Glomerular visceral epithelial cell (primary cell): ENCODE results near the gene SNRNP35.
"Not testable (repeated sequence)": the region's sequence is repeated elsewhere in the genome, so short reads cannot be mapped to it uniquely, and the experiment has no call there.

ENCODE experiments used
- DNase-seq: peaks from one replicate; pipeline ENCODE4 v3.0.0-alpha.2; 2016; ENCODE audit errors: extremely low spot score

Gene SNRNP35

DNA sequence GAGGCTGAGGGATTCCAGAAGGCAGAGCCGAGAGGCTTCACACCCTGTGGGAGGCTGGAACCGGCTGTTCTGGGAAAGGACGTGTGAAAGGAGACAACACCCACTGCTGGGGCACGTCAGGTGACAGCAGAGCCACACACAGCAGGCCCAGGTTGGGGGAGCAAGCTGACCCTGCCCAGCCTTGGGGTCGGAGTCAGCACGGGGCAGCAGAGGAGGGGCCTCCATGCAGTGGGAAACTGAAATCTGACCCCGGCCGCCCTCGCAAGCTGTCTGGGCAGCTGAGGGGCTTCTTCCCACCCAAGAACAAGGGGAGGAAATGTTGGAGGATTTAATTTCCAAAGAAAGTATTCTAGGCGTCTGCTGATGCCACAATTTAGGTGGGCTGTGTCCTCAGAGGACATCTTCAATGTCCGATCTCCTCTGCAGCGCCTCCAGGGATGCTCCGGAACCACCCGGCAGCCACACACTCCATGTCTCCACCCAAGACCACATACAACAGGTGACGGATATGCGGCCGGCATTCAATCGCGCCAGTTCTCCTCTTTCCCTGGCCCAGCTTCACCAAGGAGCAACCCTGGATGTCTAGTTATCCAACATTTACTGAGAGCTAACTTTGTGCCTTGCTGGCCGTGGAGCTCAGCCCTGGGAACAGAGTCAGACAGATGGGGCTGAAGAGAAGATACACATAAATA lies 30.7 kb downstream of the SNRNP35 start:
- DNase-seq: no peak

DNA sequence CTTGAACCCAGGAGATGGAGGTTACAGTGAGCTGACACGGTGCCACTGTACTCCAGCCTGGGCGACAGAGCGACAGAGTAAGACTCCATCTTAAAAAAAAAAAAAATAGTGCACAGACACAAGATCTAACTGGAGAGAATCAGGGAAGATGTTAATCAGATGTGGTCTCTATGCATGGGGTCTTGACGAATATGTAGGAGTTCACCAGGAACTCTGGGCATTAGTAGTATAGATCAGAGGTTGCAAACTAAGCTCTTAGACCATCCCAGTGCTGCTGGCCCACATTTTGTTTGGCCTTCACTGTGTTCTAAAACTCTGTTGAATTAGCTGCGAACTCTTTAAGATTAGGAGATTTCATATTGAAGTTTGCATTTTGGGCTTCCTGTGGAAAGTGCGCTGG lies 31.6 kb downstream of the SNRNP35 start:
- DNase-seq: no peak

DNA sequence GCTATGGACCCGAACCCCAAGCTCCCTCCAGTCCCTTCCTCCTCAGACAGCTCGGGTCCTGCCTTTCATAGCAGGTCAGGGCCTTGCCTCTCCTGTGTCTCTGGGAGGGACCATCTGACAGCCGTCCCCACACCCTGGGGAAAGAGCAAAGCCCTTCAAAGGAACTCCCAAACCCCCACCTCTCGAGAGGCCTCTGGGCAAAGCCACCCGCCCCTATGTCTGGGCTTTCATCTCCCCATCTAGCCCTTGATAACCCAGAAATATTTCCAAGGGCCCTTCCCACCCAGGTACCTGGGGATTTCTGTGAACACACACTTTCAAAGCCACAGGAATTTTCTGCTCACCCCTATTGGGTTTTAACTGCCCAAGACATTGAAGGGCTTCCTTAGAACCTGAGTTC lies 32.1 kb downstream of the SNRNP35 start:
- DNase-seq: no peak

DNA sequence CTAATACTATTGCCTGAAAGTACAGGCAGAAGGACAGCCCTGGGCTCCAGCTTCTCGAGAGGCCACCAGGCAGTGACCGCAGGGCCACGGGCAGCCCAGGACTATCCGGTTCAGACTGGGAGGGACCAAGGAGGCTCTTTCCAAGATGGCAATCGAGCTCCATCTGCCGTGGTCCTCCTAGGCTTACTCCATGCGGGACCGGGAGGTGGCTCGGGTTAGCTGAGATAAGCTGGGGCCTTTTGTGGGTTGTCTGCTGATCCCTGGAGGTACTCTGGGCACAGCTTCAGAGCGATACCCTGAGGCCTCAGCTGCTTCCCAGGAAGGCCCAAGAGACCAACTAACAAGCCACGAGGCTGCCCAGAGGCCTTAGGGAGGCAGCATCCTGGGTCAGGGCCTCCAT lies 33.1 kb downstream of the SNRNP35 start:
- DNase-seq: no peak

DNA sequence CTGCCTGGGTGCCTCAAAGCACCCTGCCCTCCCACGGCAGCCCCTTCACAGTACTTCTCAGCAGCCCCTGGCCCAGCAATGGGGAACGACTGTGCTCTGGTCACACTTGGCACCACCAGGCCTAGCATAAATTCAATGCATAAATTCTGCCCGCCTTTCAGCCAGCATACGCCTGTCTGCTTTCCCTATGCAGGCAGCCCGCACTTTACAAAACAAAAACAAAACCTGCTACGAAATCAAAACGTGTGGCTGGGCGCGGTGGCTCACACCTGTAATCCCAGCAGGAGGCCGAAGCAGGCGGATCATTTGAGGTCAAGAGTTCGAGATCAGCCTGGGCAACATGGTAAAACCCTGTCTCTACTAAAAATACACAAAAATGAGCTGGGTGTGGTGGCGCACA lies 33.5 kb downstream of the SNRNP35 start:
- no peak for DNase-seq

DNA sequence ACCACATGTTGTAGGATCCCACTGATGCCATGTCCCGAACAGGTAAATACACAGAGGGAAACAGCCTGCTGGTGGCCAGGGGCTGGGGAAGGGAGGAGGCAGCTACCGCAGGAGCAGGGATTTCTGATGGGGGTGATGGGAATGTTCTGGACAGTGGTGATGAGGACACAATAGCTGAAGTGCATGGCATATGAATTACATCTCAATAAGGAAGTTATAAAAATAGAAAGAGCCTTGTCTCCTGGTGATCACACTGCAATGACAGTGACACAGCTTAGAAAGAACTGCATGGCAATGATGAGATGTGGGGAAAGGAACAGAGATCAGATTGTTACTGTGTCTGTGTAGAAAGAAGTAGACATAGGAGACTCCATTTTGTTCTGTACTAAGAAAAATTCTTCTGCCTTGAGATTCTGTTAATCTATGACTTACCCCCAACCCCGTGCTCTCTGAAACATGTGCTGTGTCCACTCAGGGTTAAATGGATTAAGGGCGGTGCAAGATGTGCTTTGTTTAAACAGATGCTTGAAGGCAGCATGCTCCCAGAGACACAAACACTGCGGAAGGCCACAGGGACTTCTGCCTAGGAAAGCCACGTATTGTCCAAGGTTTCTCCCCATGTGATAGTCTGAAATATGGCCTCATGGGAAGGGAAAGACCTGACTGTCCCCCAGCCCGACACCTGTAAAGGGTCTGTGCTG lies 34.5 kb downstream of the SNRNP35 start:
- not testable (repeated sequence) for DNase-seq

DNA sequence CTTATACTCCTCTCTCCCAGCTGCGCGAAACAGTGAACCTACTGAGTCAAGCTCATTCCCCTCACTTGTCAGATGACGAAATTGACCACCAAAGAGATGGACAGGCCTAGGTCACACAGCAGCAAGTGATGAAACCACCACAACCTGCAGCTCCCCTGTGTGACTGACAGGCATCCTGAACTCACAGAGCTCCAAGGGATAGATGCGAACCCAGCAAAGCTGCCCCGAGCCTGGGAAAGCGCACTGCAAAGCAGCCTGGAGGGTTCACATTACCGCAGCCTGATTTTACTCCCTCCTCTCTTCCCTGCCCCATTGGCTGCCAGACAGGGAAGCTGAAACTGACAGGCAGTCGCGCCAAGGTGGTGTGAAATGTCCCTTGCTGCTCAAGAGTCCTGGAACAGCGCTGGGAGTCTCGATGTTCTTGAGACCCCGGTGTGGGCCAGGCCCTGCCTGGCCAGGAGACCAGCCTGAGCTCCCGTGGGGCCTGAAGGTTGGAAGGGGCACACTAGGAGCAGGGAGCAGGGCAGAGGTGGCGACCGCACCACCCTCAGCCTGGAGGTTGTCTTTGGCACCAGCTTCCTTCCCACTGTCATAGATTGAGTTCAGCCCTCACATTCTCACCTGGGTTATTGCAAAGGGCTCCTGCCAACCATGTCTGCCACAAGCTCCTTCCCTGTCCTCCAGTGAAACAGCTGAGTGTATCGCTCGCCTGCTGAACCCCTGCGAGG lies 36.3 kb downstream of the SNRNP35 start:
- DNase-seq: no peak

GRCh38 chr12:123497065-123497464 lies 39.1 kb downstream of the SNRNP35 start:
- DNase-seq: no peak

- DNase-seq: no peak
Observed at GRCh38 chr12:123498126-123498825, 40.3 kb downstream of the SNRNP35 start.

DNA sequence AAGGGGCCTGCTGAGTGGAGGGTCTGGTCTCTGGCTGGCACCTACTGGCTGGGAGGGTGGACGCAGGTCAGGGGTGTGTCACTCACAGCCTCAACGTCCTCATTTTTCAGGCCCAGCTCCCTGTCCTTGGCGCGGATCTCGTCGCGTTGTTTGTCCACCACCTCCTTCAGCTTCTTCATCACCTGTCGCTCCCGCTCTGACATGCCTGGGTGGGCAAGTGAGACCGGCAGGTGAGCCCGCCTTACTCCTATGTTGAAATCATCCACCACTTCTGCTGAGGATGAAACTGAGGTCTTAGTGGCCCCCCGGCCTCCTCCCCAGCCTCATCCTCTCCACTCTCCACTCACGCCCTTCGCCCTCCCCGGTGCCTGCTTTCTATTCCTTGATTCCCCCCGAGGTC lies 41.4 kb downstream of the SNRNP35 start:
- no peak for DNase-seq

- no peak for DNase-seq
Observed at GRCh38 chr12:123502163-123502704, 44.3 kb downstream of the SNRNP35 start.

DNA sequence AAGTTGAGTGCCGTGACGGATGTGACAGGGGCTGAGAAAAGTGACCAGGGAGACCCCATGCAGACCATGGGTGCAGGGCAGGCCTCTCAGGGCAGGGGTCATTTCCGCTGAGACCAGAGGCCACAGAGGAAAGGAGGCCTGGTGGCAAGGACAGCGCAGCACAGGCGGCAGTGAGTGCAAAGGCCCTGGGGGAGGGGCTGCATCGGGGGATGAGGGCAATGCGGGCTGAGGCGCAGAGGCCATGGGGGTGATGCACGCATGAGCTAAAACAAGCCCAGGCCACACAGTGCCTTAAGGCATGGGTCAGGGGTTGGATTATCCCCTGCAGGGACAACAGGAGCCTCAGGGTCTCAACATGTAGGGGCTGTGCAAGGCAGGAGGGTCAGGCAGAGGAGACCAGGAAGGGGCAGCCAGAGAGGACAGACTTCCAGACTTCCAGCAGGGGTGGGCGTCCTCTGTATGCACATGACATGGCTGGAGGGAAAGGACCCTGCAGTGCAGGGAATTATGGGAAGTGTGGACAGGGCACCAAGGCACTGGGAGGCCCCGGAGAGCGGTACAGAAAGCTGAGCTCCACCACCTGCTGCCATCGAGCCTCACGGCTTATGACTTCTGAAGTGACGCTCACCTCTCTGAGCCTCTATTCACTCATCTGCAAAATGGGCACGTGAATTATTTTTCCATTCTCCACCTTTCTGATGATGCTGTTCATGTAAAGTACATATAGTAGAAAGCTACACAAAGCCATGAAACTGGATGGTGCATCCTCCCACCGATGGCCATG lies 48.3 kb downstream of the SNRNP35 start:
- no peak for DNase-seq

DNA sequence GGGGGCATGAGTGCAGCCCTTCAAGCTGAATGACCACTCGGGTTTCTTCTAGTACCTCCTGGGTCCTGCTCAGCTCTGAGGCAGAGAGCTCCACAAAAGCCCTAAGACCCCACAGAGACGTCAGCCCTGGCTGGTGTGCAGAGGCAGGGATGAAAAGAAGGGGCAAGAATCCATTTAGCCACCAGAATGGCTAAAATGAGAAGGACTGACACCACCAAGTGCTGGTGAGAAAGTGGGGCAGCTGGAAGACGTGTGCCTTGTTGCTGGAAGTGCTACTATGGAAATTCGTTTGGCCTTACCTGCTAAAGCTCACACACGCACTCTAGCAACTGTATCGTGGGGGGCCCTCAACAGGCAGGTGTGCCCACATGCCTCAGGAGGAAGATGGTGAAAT lies 48.9 kb downstream of the SNRNP35 start:
- no peak for DNase-seq

GRCh38 chr12:123512838-123513665 lies 55.1 kb downstream of the SNRNP35 start:
- DNase-seq: no peak

DNA sequence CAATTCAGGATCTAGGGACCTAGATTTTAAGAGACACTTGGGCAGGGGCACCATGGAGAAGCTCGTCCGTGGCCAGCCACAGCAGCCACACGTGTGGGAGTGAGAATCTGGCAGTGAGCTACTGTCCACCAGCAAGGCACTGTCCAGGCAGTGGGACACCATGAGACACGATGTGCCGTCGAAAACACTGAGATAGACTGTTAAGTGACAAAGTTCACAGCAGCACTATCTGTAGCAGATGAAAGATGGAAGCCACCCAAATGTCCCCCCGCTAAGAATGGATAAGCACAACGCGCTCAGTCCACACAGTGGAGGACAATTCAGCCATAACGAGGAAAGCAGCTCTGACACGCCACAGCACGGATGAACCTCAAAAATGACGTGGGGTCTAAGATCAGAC lies 55.9 kb downstream of the SNRNP35 start:
- no peak for DNase-seq

DNA sequence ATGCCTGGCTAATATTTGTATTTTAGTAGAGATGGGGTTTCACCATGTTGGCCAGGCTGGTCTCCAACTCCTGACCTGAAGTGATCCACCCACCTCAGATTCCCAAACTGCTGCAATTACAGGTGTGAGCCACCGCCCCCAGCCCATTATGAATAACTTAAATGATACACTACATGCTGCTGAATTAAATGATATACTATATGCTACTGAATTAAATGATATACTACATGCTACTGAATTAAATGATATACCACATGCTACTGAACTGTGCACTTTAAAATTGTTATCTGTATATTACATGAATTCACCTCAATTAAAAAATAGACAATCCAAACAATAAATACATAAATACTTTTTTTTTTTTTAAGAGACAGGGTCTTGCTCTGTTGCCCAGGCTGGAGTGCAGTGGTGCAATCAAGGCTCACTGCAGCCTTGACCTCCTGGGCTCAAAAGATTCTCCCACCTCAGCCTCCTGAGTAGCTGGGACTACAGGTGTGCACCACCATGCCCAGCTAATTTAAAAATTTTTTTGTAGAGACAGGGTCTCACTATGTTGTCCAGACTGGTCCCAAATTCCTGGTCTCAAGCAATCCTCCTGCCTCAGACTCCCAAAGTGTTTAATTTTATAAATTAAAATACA lies 56.8 kb downstream of the SNRNP35 start:
- not testable (repeated sequence) for DNase-seq

DNA sequence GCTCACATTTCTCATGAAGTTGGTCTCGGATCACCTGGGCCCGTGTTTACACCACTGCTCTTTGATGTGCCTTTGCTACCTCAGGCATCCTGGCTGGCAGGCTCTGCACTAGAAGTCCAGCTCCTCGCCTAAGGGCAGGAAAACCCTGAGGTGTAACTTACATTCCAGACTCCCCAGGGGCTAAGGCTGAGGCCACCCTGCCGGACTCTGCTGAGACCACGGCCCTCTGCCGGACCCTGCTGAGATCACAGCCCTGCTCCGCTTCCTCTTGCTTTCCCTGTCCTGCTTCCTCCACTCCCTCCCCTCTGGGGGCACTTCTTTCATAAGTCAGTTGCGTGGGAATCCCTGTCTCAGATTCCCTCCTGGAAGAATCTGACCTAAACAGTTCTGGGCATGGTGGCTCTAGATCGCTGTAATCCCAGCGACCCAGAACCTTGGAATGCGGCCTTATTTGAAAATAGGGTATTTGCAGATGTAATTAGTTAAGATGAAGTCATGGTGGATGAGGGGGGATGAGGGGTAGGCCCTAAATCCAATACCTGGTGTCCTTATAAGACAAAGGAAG lies 58.4 kb downstream of the SNRNP35 start:
- DNase-seq: no peak
